HEK293T (cell line): ENCODE data around the gene STX1A.
A peak's percentile ranks its signal among the peaks of the same experiment; 100 is the strongest.

ENCODE experiments used
- CTCF ChIA-PET: fragments of 350-600 bp; formaldehyde crosslinking; extraction: SDS; loops from one replicate; lab custom pipeline; 2021; ENCODE audit warnings: antibody characterized with exemption, inconsistent platforms; lab: Yijun Ruan, JAX
- POLR2A ChIA-PET: fragments of 350-600 bp; formaldehyde crosslinking; extraction: SDS; loops from one replicate; lab custom pipeline; 2020; ENCODE audit warnings: antibody characterized with exemption, inconsistent platforms; lab: Yijun Ruan, JAX
- DNase-seq: peaks from one replicate; pipeline ENCODE4 v3.0.0; 2012; ENCODE audit warnings: mixed read lengths; ENCODE audit errors: extremely low spot score
- ARNT ChIP-seq: fragments of 450-650 bp; IDR thresholded peaks from 2 replicates; pipeline ENCODE4 v1.6.1; 2017; ENCODE audit warnings: mild to moderate bottlenecking
- BHLHE40 ChIP-seq: fragments of 450-650 bp; IDR thresholded peaks from 2 replicates; pipeline ENCODE4 v1.6.1; 2016; ENCODE audit warnings: mild to moderate bottlenecking, moderate library complexity, borderline replicate concordance
- CTBP1 ChIP-seq: fragments of 450-650 bp; IDR thresholded peaks from 2 replicates; pipeline ENCODE4 v1.6.1; 2016; ENCODE audit warnings: borderline replicate concordance
- ELF4 ChIP-seq: fragments of 450-650 bp; IDR thresholded peaks from 2 replicates; pipeline ENCODE4 v1.6.1; 2017; ENCODE audit warnings: antibody characterized with exemption
- FOXA1 ChIP-seq: fragments of 450-650 bp; IDR thresholded peaks from 2 replicates; pipeline ENCODE4 v1.6.1; 2016; ENCODE audit warnings: mild to moderate bottlenecking
- FOXK2 ChIP-seq: fragments of 450-650 bp; IDR thresholded peaks from 2 replicates; pipeline ENCODE4 v1.6.1; 2016; ENCODE audit warnings: mild to moderate bottlenecking
- FOXM1 ChIP-seq: fragments of 450-650 bp; IDR thresholded peaks from 2 replicates; pipeline ENCODE4 v1.6.1; 2017; ENCODE audit warnings: mild to moderate bottlenecking, borderline replicate concordance
- HDGF ChIP-seq: fragments of 450-650 bp; IDR thresholded peaks from 2 replicates; pipeline ENCODE4 v1.6.1; 2017; ENCODE audit warnings: antibody characterized with exemption, borderline replicate concordance
- L3MBTL2 ChIP-seq: fragments of 450-650 bp; conservative IDR thresholded peaks from 2 replicates; pipeline ENCODE4 v1.6.1; 2016; ENCODE audit warnings: mild to moderate bottlenecking
- LEF1 ChIP-seq: fragments of 450-650 bp; IDR thresholded peaks from 2 replicates; pipeline ENCODE4 v1.6.1; 2017; ENCODE audit warnings: mild to moderate bottlenecking, borderline replicate concordance
- NFRKB ChIP-seq: fragments of 450-650 bp; IDR thresholded peaks from 2 replicates; pipeline ENCODE4 v1.6.1; 2016; ENCODE audit warnings: mild to moderate bottlenecking, moderate library complexity
- PKNOX1 ChIP-seq: fragments of 450-650 bp; IDR thresholded peaks from 2 replicates; pipeline ENCODE4 v1.6.1; 2016
- SP1 ChIP-seq: fragments of 450-650 bp; IDR thresholded peaks from 2 replicates; pipeline ENCODE4 v1.6.1; 2017
- SUZ12 ChIP-seq: fragments of 450-650 bp; IDR thresholded peaks from 2 replicates; pipeline ENCODE4 v1.6.1; 2016; ENCODE audit warnings: mild to moderate bottlenecking
- TARDBP ChIP-seq: fragments of 450-650 bp; IDR thresholded peaks from 2 replicates; pipeline ENCODE4 v1.6.1; 2016
- ZNF384 ChIP-seq: fragments of 450-650 bp; IDR thresholded peaks from 2 replicates; pipeline ENCODE4 v1.6.1; 2016

The STX1A gene

GRCh38 chr7:73718905-73719805 is at the start of gene STX1A:
STX1A (minus strand) TSS chr7:73719669; CDS start chr7:73719631, 38 bp downstream.
- CTCF ChIA-PET, result interaction anchor here (0.8 to 2.6 kb wide), 2 partner anchors 15 to 17 kb away, joined by 3 to 13 read pairs; no protein-coding TSS in a partner anchor
- no peak for TF ChIP-seq FOXK2
- TF ChIP-seq ZNF384, result no peak
- TF ChIP-seq NFRKB, result no peak
- 0 out of 2 replicates have a peak, but pooled peaks have one; percentile 19 for TF ChIP-seq L3MBTL2
- TF ChIP-seq LEF1, result 0 out of 2 replicates have a peak, but pooled peaks have one; percentile 68
- no peak for TF ChIP-seq PKNOX1
- TF ChIP-seq FOXA1, result no peak
- POLR2A ChIA-PET, result interaction anchor here (0.6 to 1.5 kb wide), 5 partner anchors 13 to 141 kb away, joined by 3 to 4 read pairs (median 3); partner anchors contain the start of gene TBL2
- peak; percentile 94 for DNase-seq

- CTCF ChIA-PET, result no interaction called here
- DNase-seq, result no peak
- TF ChIP-seq FOXK2 (no peak), TARDBP (no peak), LEF1 (no peak), ZNF384 (no peak), SUZ12 (no peak)
- POLR2A ChIA-PET, result no interaction called here
These were observed 49.4 kb upstream of the STX1A start for GRCh38 chr7:73768641-73769480.

- POLR2A ChIA-PET, result no interaction called here
These were observed 47.2 kb upstream of the STX1A start for GRCh38 chr7:73766556-73767229.

GRCh38 chr7:73762659-73762999 is 43.2 kb upstream of the STX1A start:
- DNase-seq, result no peak
- ChIA-PET CTCF (interaction anchor here (0.7 kb wide), 1 partner anchor 21 kb away, joined by 3 read pairs; no protein-coding TSS in a partner anchor), POLR2A (no interaction called here)
- TF ChIP-seq HDGF, result no peak
- no peak for TF ChIP-seq CTBP1
- no peak for TF ChIP-seq TARDBP
- no peak for TF ChIP-seq LEF1
- TF ChIP-seq SUZ12, result no peak
- no peak for TF ChIP-seq ARNT
- no peak for TF ChIP-seq BHLHE40
- TF ChIP-seq ELF4, result no peak
- TF ChIP-seq FOXA1, result no peak
- TF ChIP-seq FOXK2, result no peak
- TF ChIP-seq SP1, result no peak
- TF ChIP-seq NFRKB, result no peak
- no peak for TF ChIP-seq PKNOX1
- no peak for TF ChIP-seq FOXM1
- TF ChIP-seq L3MBTL2, result no peak
- no peak for TF ChIP-seq ZNF384

More at GRCh38 chr7:73766556-73767229, 47.2 kb upstream of the STX1A start:
- CTCF ChIA-PET, result no interaction called here
- no peak for TF ChIP-seq PKNOX1
- no peak for TF ChIP-seq FOXM1
- DNase-seq, result no peak

- no peak for DNase-seq
- TF ChIP-seq TARDBP (no peak), NFRKB (no peak), FOXA1 (no peak), PKNOX1 (no peak), L3MBTL2 (no peak), ELF4 (no peak), BHLHE40 (no peak), SUZ12 (no peak), ARNT (no peak), LEF1 (no peak), SP1 (no peak), FOXK2 (no peak), CTBP1 (no peak)
- CTCF ChIA-PET, result no interaction called here
- POLR2A ChIA-PET, result no interaction called here
These were observed 42.6 kb upstream of the STX1A start for GRCh38 chr7:73761854-73762658.
